Fibroblast of lung (primary cell): ENCODE results near the gene SENP2.

ENCODE experiments used
- CTCF ChIP-seq, 2 donors: IDR thresholded peaks in 1 of 2; conservative IDR thresholded peaks in 1 of 2; 1 replicate in 1 of 2; 2 replicates in 1 of 2; pipeline ENCODE4 v1.5.1; 2011 to 2012; ENCODE audit warnings: low read length in 2 of 2, control low read depth in 1 of 2, inconsistent platforms in 1 of 2, low read depth in 1 of 2, mild to moderate bottlenecking in 1 of 2
- EZH2 ChIP-seq: IDR thresholded peaks from 2 replicates; pipeline ENCODE4 v1.5.1; 2012; ENCODE audit warnings: low read length, control low read depth, mild to moderate bottlenecking; ENCODE audit errors: missing control alignments

GRCh38 chr3:185552358-185552877, 33.7 kb upstream of the SENP2 start, which contains the start of gene LIPH:
- TF ChIP-seq CTCF (conservative IDR thresholded peaks at IDR 0.05 in 1 of 2, IDR thresholded peaks at IDR 0.05 in 1 of 2; ENCODE audit: low read depth in 1 of 2, low read length in 2 of 2) (no peak), EZH2 (no peak)
